K562 (cell line): ENCODE measurements around the gene USP37. TPM values are rescaled to one million over a fixed set of nuclear protein-coding genes. Genes with fewer than 3 reads are reported as not detected.

Experiments
- ATAC-seq: fragments of 200-7000 bp; cut with Tn5 transposase; 3 replicates; pipeline ENCODE4 v1.9.1; 2020; ENCODE audit warnings: moderate library complexity
- BruUV-seq: library from RNA; stranded (reverse); fragments of 400-500 nt; replicated peaks from 2 replicates; lab custom pipeline; 2021; lab: Mats Ljungman, UMichigan
- CTCF ChIA-PET: fragments of 300-600 bp; formaldehyde crosslinking; extraction: SDS; loops from one replicate; lab custom pipeline; 2021; ENCODE audit warnings: low intra/inter-chr PET ratio; lab: Yijun Ruan, JAX
- POLR2A ChIA-PET: fragments of 300-600, 350-650 bp; sonication (Branson Sonifier 250); formaldehyde crosslinking; extraction: SDS; loops from one replicate; lab custom pipeline; 2021; ENCODE audit warnings: antibody characterized with exemption, inconsistent platforms; lab: Yijun Ruan, JAX
- DNase-seq, 4 experiments: peaks; one replicate each; pipeline versions ENCODE4 v3.0.0 to v3.0.0-alpha.2; 2011 to 2018; ENCODE audit warnings: low spot score in 3 of 4, mixed read lengths in 3 of 4; ENCODE audit errors: extremely low read depth in 1 of 4
- FAIRE-seq: peaks from 2 replicates; lab custom pipeline; 2011; peaks lifted over from hg19 to GRCh38; lab: Jason Lieb, UNC
- H2AFZ ChIP-seq: 2 replicates; pipeline ENCODE4 v1.6.0; 2011; ENCODE audit warnings: low read depth, low read length, control low read depth, inconsistent platforms
- H3K27ac ChIP-seq: fragments of 200-600 bp; 3 replicates; pipeline ENCODE4 v1.8.0; 2011; ENCODE audit warnings: low read depth, mild to moderate bottlenecking, control low read depth, inconsistent platforms, low read length, moderate library complexity, mixed read lengths; ENCODE audit errors: extremely low read depth
- H3K27me3 ChIP-seq, 2 experiments: fragments of 300-600 bp in 1 of 2; 2 replicates in 1 of 2; 3 replicates in 1 of 2; pipeline versions ENCODE4 v1.6.0 to v1.8.0; 2011; ENCODE audit warnings: inconsistent platforms in 2 of 2, low read length in 2 of 2, mild to moderate bottlenecking in 1 of 2, mixed read lengths in 1 of 2, moderate library complexity in 1 of 2; ENCODE audit not compliant: control insufficient read depth in 2 of 2, insufficient read depth in 2 of 2
- H3K36me3 ChIP-seq: fragments of 300-600 bp; 3 replicates; pipeline ENCODE4 v1.8.0; 2011; ENCODE audit warnings: mild to moderate bottlenecking, low read length, inconsistent platforms; ENCODE audit not compliant: control insufficient read depth, insufficient read depth
- H3K4me1 ChIP-seq, 2 experiments: fragments of 200-600 bp in 1 of 2; replicated peaks in 1 of 2; 2 replicates in 1 of 2; 3 replicates in 1 of 2; pipeline versions ENCODE4 v1.5.1 to v1.8.0; 2011; ENCODE audit warnings: inconsistent platforms in 2 of 2, low read length in 2 of 2, mild to moderate bottlenecking in 1 of 2, mixed read lengths in 1 of 2, moderate library complexity in 1 of 2; ENCODE audit not compliant: control insufficient read depth in 2 of 2, insufficient read depth in 2 of 2
- H3K4me2 ChIP-seq: 2 replicates; pipeline ENCODE4 v1.6.1; 2011; ENCODE audit warnings: low read length, control low read depth, inconsistent platforms, mixed read lengths; ENCODE audit not compliant: insufficient read depth
- H3K4me3 ChIP-seq: fragments of 200-600 bp; sonication (generic), shearing (Covaris generic); 2 replicates; pipeline ENCODE4 v1.5.1; 2016; ENCODE audit warnings: control low read depth, inconsistent platforms
- H3K79me2 ChIP-seq: fragments of 200-600 bp; 3 replicates; pipeline ENCODE4 v1.8.0; 2011; ENCODE audit warnings: low read length, inconsistent platforms; ENCODE audit not compliant: control insufficient read depth, insufficient read depth
- H3K9ac ChIP-seq, 2 experiments: 2 replicates each; pipeline versions ENCODE4 v1.6.0 to v1.6.1; 2011; ENCODE audit warnings: low read depth in 2 of 2, low read length in 2 of 2, control low read depth in 1 of 2, inconsistent platforms in 1 of 2, mild to moderate bottlenecking in 1 of 2, mixed read lengths in 1 of 2; ENCODE audit not compliant: insufficient read depth in 1 of 2
- H3K9me1 ChIP-seq: one replicate; pipeline ENCODE4 v1.6.0; 2011; ENCODE audit warnings: inconsistent platforms, mild to moderate bottlenecking, low read length, moderate library complexity; ENCODE audit not compliant: control insufficient read depth, insufficient read depth
- H3K9me3 ChIP-seq: replicated peaks from 2 replicates; pipeline ENCODE4 v1.5.1; 2011; ENCODE audit warnings: low read depth, low read length, inconsistent platforms; ENCODE audit not compliant: control insufficient read depth, insufficient read depth
- H4K20me1 ChIP-seq: replicated peaks from 2 replicates; pipeline ENCODE4 v1.6.1; 2011; ENCODE audit warnings: low read length, inconsistent platforms, mixed read lengths; ENCODE audit not compliant: control insufficient read depth, insufficient read depth
- BACH1 ChIP-seq: fragments of 200-800 bp; sonication (Bioruptor generic); IDR thresholded peaks from 2 replicates; pipeline ENCODE4 v1.6.1; 2016; ENCODE audit warnings: missing genetic modification characterization, missing compliant biosample characterization
- DMBX1 ChIP-seq: fragments of 250-450 bp; sonication (Bioruptor Pico); IDR thresholded peaks from 2 replicates; pipeline ENCODE4 v1.8.0; 2022; ENCODE audit warnings: inconsistent platforms, mild to moderate bottlenecking, moderate library complexity, borderline replicate concordance
- HDAC2 ChIP-seq: fragments of 450-650 bp; IDR thresholded peaks from 2 replicates; pipeline ENCODE4 v1.6.1; 2016; ENCODE audit warnings: mild to moderate bottlenecking
- ILK ChIP-seq: fragments of 450-650 bp; IDR thresholded peaks from 2 replicates; pipeline ENCODE4 v1.6.1; 2016; ENCODE audit warnings: missing genetic modification characterization, low read depth, mild to moderate bottlenecking, missing compliant biosample characterization, moderate library complexity, borderline replicate concordance
- SRSF3 ChIP-seq: fragments of 200-400 bp; formaldehyde crosslinking; IDR thresholded peaks from 2 replicates; pipeline ENCODE4 v1.6.1; 2016; ENCODE audit warnings: mild to moderate bottlenecking, low read length, moderate library complexity; ENCODE audit not compliant: insufficient read depth
- ZNF583 ChIP-seq: fragments of 250-450 bp; sonication (Bioruptor Pico); IDR thresholded peaks from 2 replicates; pipeline ENCODE4 v1.4.0; 2020
- WGBS: fragments of 100-300 bp; shearing (Covaris generic); methylation state at CpG from one replicate; pipeline ENCODE4 v1.1.6; 2016; ENCODE audit warnings: low coverage, mixed read lengths; ENCODE audit not compliant: insufficient coverage; ENCODE audit errors: missing lambda C conversion rate; 5-methylcytosine and 5-hydroxymethylcytosine counted together
- in situ Hi-C: fragments of 300-500 bp; cut with MboI; formaldehyde crosslinking; loops from 4 replicates; pipeline ENCODE4 v1.15.0; 2018; ENCODE audit warnings: inconsistent platforms, mixed read lengths
- intact Hi-C: fragments of 100-400 bp; cut with micrococcal nuclease; formaldehyde crosslinking; loops from 2 replicates; pipeline ENCODE4 v1.14.2; 2022
- polyA plus RNA-seq, 8 experiments: library from polyadenylated mRNA; depleted of rRNA in 4 of 8; stranded (reverse) in 5 of 8; unstranded in 3 of 8; fragments of >200 nt; fragmentation: Nextera tagmentation in 2 of 8; fragmentation: Illumina TruSeq in 1 of 8; extraction: Ambion mirVana in 2 of 8; extraction: Trizol in 1 of 8; gene quantifications; 2 replicates each; pipeline versions ENCODE4 v1.2.1 to v1.2.3, GENCODE V29; 2011 to 2014; ENCODE audit warnings: inconsistent platforms in 1 of 8, missing spikeins in 1 of 8
- total RNA-seq, 7 experiments: library from RNA; depleted of rRNA in 6 of 7; stranded (reverse); fragments of >200 nt in 6 of 7; fragmentation: Illumina TruSeq in 2 of 7; extraction: Trizol in 2 of 7; gene quantifications; 2 replicates each; pipeline versions ENCODE4 v1.2.1 to v1.2.3, GENCODE V29; 2011 to 2021; ENCODE audit warnings: low replicate concordance in 1 of 7
- TF ChIP-seq, protein P1 (sequence below): fragments of 250-450 bp; sonication (Bioruptor Pico); IDR thresholded peaks from 2 replicates; pipeline ENCODE4 v1.5.0; 2020; ENCODE audit warnings: mild to moderate bottlenecking, borderline replicate concordance

The USP37 gene
- total and polyA plus RNA-seq, 9 of the 15 experiments (the other 6 are each of a cell fraction or from before 2014, with no cell fraction given): 2.0 to 14.2 (median 8.5) TPM

DNA sequence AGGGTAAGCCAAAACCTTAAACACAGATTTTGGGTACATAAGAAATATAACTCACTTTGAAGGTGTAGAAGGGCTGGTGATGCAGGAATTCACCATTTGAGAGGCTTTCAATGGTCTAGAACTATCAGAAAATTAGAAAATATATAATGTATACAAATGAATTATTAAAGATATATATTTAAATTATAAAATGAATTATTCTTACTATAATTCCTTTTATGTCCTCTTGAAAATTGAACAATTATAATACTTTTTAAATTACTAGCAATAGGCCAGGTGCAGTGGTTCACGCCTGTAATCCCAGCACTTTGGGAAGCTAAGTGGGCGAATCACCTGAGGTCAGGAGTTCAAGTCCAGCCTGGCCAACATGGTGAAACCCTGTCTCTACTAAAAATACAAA, 88.6 kb downstream of the USP37 start:
- H3K4me2 ChIP-seq: no peak overlapping the region
- ChIA-PET POLR2A (no interaction called here), CTCF (no interaction called here)
- H4K20me1 ChIP-seq: no peaks in the 10 kb centered on the region
- no peaks in the 10 kb centered on the region for H3K9me3 ChIP-seq
- in situ Hi-C loops (no loop called here), intact Hi-C loops (no loop called here)
- no peak overlapping the region for H3K9ac ChIP-seq
- FAIRE-seq (no peak), ATAC-seq (no peak), DNase-seq (no peak)
- H3K27ac ChIP-seq: no peak overlapping the region
- no peak overlapping the region for H3K4me3 ChIP-seq
- 96% methylated on average over 2 of the region's 2 CpGs for WGBS
- H3K27me3 ChIP-seq: no peaks in the 10 kb centered on the region
- no TSS peak for BruUV-seq
- H3K79me2 ChIP-seq: no peaks in the 10 kb centered on the region
- no peak for TF ChIP-seq ZNF583 (CRISPR knock-in tag)
- no peak for TF ChIP-seq HDAC2
- TF ChIP-seq SRSF3: no peak
- TF ChIP-seq DMBX1: no peak
- no peak for TF ChIP-seq ILK (tag)
- TF ChIP-seq, protein P1, sequence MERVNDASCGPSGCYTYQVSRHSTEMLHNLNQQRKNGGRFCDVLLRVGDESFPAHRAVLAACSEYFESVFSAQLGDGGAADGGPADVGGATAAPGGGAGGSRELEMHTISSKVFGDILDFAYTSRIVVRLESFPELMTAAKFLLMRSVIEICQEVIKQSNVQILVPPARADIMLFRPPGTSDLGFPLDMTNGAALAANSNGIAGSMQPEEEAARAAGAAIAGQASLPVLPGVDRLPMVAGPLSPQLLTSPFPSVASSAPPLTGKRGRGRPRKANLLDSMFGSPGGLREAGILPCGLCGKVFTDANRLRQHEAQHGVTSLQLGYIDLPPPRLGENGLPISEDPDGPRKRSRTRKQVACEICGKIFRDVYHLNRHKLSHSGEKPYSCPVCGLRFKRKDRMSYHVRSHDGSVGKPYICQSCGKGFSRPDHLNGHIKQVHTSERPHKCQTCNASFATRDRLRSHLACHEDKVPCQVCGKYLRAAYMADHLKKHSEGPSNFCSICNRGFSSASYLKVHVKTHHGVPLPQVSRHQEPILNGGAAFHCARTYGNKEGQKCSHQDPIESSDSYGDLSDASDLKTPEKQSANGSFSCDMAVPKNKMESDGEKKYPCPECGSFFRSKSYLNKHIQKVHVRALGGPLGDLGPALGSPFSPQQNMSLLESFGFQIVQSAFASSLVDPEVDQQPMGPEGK (CRISPR knock-in tag): no peak
- no peak for TF ChIP-seq BACH1 (tag)
- H3K4me1 ChIP-seq: no peaks in the 10 kb centered on the region
- H2AFZ ChIP-seq: no peak overlapping the region
- H3K9me1 ChIP-seq: no peaks in the 10 kb centered on the region
- peaks cover 68% of the 10 kb centered on the region for H3K36me3 ChIP-seq
